ENCODE results near the gene WIZ. TPM values are rescaled to one million over a fixed set of nuclear protein-coding genes. Genes with fewer than 3 reads are reported as not detected.

Gene WIZ
- total and polyA plus RNA-seq, 2 of the 8 experiments (the other 6 are each of a cell fraction or from before 2014, with no cell fraction given) = 12.5 to 33.2 TPM

DNA sequence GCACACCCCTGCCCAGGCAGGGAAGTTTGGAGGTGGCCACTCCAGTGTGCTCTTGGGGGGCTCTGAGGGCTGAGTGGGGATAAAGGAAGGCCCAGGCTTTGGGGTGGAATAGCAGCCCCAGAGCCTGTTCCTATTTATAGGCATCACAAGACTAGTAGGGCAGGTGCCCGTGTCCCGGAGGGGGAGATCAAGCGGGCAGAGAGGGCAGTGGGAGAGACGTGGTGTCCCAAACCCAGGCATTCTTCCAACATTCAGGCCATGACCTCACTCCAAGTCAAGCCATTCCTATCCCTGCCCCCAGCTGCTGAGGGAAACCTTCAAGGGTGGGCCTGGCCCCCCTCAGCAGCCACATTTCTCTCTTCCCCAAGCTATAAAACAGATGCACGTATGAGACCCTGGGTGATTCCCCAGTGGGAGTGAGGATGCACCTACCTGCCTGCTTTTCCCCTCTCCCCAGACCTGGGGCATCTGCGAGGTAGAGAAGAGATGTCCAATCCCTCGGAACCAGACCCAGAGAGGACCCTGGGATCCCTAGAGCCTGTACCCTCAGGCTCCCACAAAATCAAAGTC is 3.9 kb downstream of the WIZ start (continued):
- TF ChIP-seq PHF8 (conservative IDR thresholded peaks at IDR 0.05; ENCODE audit: low read depth, low read length) (no peak), MAFK (IDR thresholded peaks at IDR 0.05; ENCODE audit: low read depth, low read length) (no peak), SIRT6 (IDR thresholded peaks at IDR 0.05; ENCODE audit: low read length) (no peak)

Data from H1 (cell line).